ENCODE results near the gene MASTL. TPM values are rescaled to one million over a fixed set of nuclear protein-coding genes. Genes with fewer than 3 reads are reported as not detected.

Gene MASTL
- total and polyA plus RNA-seq, 2 experiments from 2014 or later = 28.2 to 43.1 TPM

GRCh38 chr10:27225642-27226257, 70.6 kb downstream of the MASTL start:
- peaks cover 5% of the 10 kb centered on the region; the same call in 1 of the 2 replicates for H3K36me3 ChIP-seq (ENCODE audit: insufficient read depth)
- no peaks in the 10 kb centered on the region for H3F3A ChIP-seq (replicated peaks; ENCODE audit: low read depth)
- H3K4me1 ChIP-seq (ENCODE audit: insufficient read depth) = no peaks in the 10 kb centered on the region
- no peaks in the 10 kb centered on the region for H3K27me3 ChIP-seq (ENCODE audit: insufficient read depth)
- H3K27ac ChIP-seq (ENCODE audit: low read depth) = no peak overlapping the region
- Mint-ChIP-seq H3K9me3 (no peaks in the 10 kb centered on the region), H3K4me1 (no peaks in the 10 kb centered on the region), H3K36me3 (ENCODE audit: low read depth) (peaks cover 10% of the 10 kb centered on the region; the same call in 2 of the 3 replicates), H3K27me3 (ENCODE audit: insufficient read depth, low read depth, poor library complexity) (no peaks in the 10 kb centered on the region), H3K4me3 (no peak overlapping the region), H3K27ac (no peak overlapping the region)
- TF ChIP-seq ZNF114 (CRISPR knock-in tag; IDR thresholded peaks at IDR 0.05) (no peak), POLR2AphosphoS5 (IDR thresholded peaks at IDR 0.05; ENCODE audit: low read depth) (no peak), ZNF462 (CRISPR knock-in tag; IDR thresholded peaks at IDR 0.05) (no peak), ZNF331 (CRISPR knock-in tag; IDR thresholded peaks at IDR 0.05; ENCODE audit: low read depth) (no peak), STAT1 (IDR thresholded peaks at IDR 0.05; ENCODE audit: unreplicated experiment) (no peak), ETS1 (IDR thresholded peaks at IDR 0.05) (no peak), EZH2 (IDR thresholded peaks at IDR 0.05; ENCODE audit: low read depth, unreplicated experiment) (no peak), EZH2phosphoT487 (IDR thresholded peaks at IDR 0.05; ENCODE audit: unreplicated experiment) (no peak), JUNB (IDR thresholded peaks at IDR 0.05; ENCODE audit: unreplicated experiment) (no peak), CREB1 (CRISPR knock-in tag; IDR thresholded peaks at IDR 0.05; ENCODE audit: low read depth) (no peak), CTCF (conservative IDR thresholded peaks at IDR 0.05; ENCODE audit: low read depth in 2 of 2) (no peak), NANOG (IDR thresholded peaks at IDR 0.05; ENCODE audit: borderline replicate concordance) (no peak)
- H3K4me2 ChIP-seq = no peak overlapping the region
- no peak overlapping the region for H2AFZ ChIP-seq
- H3K9me2 ChIP-seq (ENCODE audit: insufficient read depth) = no peaks in the 10 kb centered on the region
- no peaks in the 10 kb centered on the region for H3K79me2 ChIP-seq (replicated peaks; ENCODE audit: insufficient read depth)
- ATAC-seq (no peak), DNase-seq (ENCODE audit: low spot score) (no peak)
- peaks cover 3% of the 10 kb centered on the region; the same call in 1 of the 2 replicates for H4K20me1 ChIP-seq (replicated peaks; ENCODE audit: insufficient read depth)
- no peak overlapping the region for H3K4me3 ChIP-seq

All from GM23338 (cell line).